Measurements from ENCODE around the gene RTP2. TPM values are rescaled to one million over a fixed set of nuclear protein-coding genes. Genes with fewer than 3 reads are reported as not detected.

The RTP2 gene
- total RNA-seq, 4 donors from 2014 or later, result not detected

DNA sequence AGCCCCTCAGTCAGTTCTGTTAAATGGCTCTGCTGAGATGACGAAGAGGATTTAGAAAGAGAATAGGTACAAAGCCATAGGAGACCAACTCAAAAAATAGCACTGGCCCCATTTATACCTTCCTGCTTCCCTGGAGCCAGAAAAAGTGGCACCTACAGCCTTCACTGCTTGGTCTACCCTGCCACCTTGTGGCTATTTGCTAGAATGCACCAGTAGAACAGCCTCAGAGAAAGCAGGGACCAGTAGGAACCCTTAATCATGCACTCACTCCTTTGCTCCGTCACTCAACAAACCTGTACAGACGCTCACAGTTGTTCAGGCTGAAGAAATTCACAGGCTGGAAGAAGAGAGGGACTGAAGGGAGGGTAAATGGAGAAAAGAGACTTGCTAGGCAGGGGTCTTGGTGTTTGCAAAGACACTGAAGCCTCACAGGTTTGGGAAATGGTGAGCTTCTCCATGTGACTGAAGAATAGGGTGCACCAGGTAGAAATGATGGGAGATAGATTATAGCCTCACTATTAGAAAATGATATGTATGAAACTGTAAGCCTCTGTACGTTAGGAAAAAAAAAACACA lies 12.1 kb upstream of the RTP2 start:
- H3K27ac ChIP-seq, result no peak overlapping the region
- H3K9me3 ChIP-seq, result no peaks in the 10 kb centered on the region
- peak; percentile 74 to 76 for DNase-seq
- 17% methylated on average over 4 of the region's 4 CpGs for WGBS, 2 donors
- TF ChIP-seq POLR2A (IDR thresholded peaks at IDR 0.05), result no peak
- TF ChIP-seq, protein P1, sequence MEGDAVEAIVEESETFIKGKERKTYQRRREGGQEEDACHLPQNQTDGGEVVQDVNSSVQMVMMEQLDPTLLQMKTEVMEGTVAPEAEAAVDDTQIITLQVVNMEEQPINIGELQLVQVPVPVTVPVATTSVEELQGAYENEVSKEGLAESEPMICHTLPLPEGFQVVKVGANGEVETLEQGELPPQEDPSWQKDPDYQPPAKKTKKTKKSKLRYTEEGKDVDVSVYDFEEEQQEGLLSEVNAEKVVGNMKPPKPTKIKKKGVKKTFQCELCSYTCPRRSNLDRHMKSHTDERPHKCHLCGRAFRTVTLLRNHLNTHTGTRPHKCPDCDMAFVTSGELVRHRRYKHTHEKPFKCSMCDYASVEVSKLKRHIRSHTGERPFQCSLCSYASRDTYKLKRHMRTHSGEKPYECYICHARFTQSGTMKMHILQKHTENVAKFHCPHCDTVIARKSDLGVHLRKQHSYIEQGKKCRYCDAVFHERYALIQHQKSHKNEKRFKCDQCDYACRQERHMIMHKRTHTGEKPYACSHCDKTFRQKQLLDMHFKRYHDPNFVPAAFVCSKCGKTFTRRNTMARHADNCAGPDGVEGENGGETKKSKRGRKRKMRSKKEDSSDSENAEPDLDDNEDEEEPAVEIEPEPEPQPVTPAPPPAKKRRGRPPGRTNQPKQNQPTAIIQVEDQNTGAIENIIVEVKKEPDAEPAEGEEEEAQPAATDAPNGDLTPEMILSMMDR (IDR thresholded peaks at IDR 0.05), result peak; percentile 75 to 95 (median 93)
- no peaks in the 10 kb centered on the region for H3K27me3 ChIP-seq
- intact Hi-C loops (cut with DNase I), result no loop called here
- H3K4me1 ChIP-seq, result no peaks in the 10 kb centered on the region
- H3K4me3 ChIP-seq (replicated peaks in 1 of 3), result no peak overlapping the region
- no peaks in the 10 kb centered on the region for H3K36me3 ChIP-seq

- Histone ChIP-seq H3K36me3 (no peaks in the 10 kb centered on the region), H3K9me3 (no peaks in the 10 kb centered on the region), H3K4me3 (replicated peaks in 1 of 3) (no peak overlapping the region), H3K27ac (no peak overlapping the region), H3K4me1 (no peaks in the 10 kb centered on the region), H3K27me3 (no peaks in the 10 kb centered on the region)
- WGBS, 2 donors, result 84 to 89% methylated on average over 2 of the region's 2 CpGs
- DNase-seq, result no peak
- intact Hi-C loops (cut with DNase I), result no loop called here
- TF ChIP-seq, protein P1 (IDR thresholded peaks at IDR 0.05), result no peak
- no peak for TF ChIP-seq POLR2A (IDR thresholded peaks at IDR 0.05)
Measured at GRCh38 chr3:187713504-187713903, 11.1 kb upstream of the RTP2 start.

GRCh38 chr3:187709155-187709554 lies 6.8 kb upstream of the RTP2 start:
- Histone ChIP-seq H3K4me3 (replicated peaks in 1 of 3) (no peak overlapping the region), H3K27me3 (no peaks in the 10 kb centered on the region), H3K4me1 (no peaks in the 10 kb centered on the region), H3K36me3 (no peaks in the 10 kb centered on the region), H3K9me3 (no peaks in the 10 kb centered on the region), H3K27ac (no peak overlapping the region)
- DNase-seq, result no peak
- TF ChIP-seq, protein P1 (IDR thresholded peaks at IDR 0.05), result no peak
- TF ChIP-seq POLR2A (IDR thresholded peaks at IDR 0.05), result no peak
- intact Hi-C loops (cut with DNase I), result no loop called here
- WGBS, 2 donors, result 73% methylated on average over 4 of the region's 4 CpGs

DNA sequence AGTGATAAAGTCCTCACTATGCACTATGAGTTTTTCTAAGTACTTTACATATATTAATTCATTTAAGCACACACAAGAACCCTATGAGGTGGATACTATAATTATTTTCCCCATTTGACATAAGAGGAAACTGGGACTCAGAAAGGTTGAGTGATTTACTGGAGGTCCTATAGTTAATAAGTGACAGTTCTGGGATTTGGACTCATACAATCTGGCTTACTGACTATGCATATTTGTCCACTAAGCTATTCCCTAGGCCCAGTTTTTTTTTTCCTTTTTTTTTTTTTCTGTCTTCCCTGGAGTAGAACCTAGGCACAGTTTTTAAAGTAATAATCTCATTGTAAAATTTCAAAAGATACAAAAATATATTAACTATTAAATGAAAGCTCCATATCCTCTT lies 6.3 kb upstream of the RTP2 start:
- Histone ChIP-seq H3K27me3 (no peaks in the 10 kb centered on the region), H3K27ac (no peak overlapping the region), H3K4me3 (replicated peaks in 1 of 3) (no peak overlapping the region), H3K36me3 (no peaks in the 10 kb centered on the region), H3K9me3 (no peaks in the 10 kb centered on the region), H3K4me1 (no peaks in the 10 kb centered on the region)
- no peak for TF ChIP-seq POLR2A (IDR thresholded peaks at IDR 0.05)
- TF ChIP-seq, protein P1 (IDR thresholded peaks at IDR 0.05), result no peak
- DNase-seq, result no peak
- intact Hi-C loops (cut with DNase I), result no loop called here

DNA sequence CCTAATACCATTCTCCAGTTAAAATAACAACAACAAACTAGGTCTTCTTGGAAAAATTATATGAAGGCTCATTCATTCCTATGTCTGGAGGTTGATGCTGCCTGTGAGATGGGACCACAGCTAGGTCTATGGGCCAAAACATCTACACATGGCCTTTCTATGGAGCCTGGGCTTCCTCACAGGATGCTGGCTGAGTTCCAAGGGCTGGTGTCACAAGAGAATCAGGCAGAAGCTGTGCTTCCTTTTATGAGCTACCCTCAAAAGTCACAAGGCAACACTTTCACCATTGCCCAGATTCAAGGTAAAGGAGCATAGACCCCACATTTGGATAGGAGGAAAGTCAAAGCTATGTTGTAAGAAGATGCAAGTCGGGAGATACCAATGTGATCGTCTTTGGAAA lies 4.6 kb upstream of the RTP2 start:
- Histone ChIP-seq H3K9me3 (no peaks in the 10 kb centered on the region), H3K4me3 (replicated peaks in 1 of 3) (no peak overlapping the region), H3K36me3 (no peaks in the 10 kb centered on the region), H3K4me1 (no peaks in the 10 kb centered on the region), H3K27ac (no peak overlapping the region), H3K27me3 (no peaks in the 10 kb centered on the region)
- 92% methylated on average over 2 of the region's 2 CpGs for WGBS, 2 donors
- intact Hi-C loops (cut with DNase I), result no loop called here
- TF ChIP-seq, protein P1 (IDR thresholded peaks at IDR 0.05), result no peak
- TF ChIP-seq POLR2A (IDR thresholded peaks at IDR 0.05), result no peak
- DNase-seq, result no peak

Measured in thyroid gland (tissue), 4 donors.